ENCODE measurements around the gene TNRC6B. TPM values are rescaled to one million over a fixed set of nuclear protein-coding genes. Genes with fewer than 3 reads are reported as not detected.

The TNRC6B gene
- total RNA-seq, 4 donors from 2014 or later = 10.5 to 76.0 (median 37.2) TPM

- intact Hi-C loops (cut with DNase I; ENCODE audit: low total_unique reads) = no loop called here
- Histone ChIP-seq H3K9me3 (no peaks in the 10 kb centered on the region), H3K27ac (no peak overlapping the region), H3K36me3 (no peaks in the 10 kb centered on the region), H3K27me3 (no peaks in the 10 kb centered on the region), H3K4me3 (no peak overlapping the region), H3K4me1 (no peaks in the 10 kb centered on the region)
- DNase-seq = no peak
- TF ChIP-seq POLR2A (IDR thresholded peaks at IDR 0.05) (no peak), CTCF (IDR thresholded peaks at IDR 0.05) (no peak)
Measured at GRCh38 chr22:40342521-40342920, 164.8 kb downstream of the TNRC6B start.

DNA sequence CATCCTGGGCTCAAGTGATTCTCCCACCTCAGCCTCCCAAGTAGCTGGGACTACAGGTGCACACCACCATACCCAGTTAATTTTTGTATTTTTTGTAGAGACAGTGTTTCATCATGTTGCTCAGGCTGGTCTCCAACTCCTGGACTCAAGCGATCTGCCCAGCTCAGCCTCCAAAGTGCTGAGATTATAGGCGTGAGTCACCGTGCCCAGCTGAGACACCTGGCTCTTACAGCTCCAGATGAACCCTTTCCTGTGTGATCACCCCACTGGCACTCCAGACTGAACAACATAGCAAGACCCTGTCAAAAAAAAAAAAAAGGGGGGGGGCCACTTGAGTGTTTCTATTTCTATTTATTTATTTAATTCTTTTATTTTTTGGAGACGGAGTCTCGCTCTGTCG, 167.5 kb downstream of the TNRC6B start:
- Histone ChIP-seq H3K36me3 (no peaks in the 10 kb centered on the region), H3K9me3 (no peaks in the 10 kb centered on the region), H3K27ac (peak overlapping the region; percentile 84), H3K4me3 (peak overlapping the region in 1 of 2 donors; percentile 68), H3K4me1 (no peaks in the 10 kb centered on the region), H3K27me3 (no peaks in the 10 kb centered on the region)
- intact Hi-C loops (cut with DNase I; ENCODE audit: low total_unique reads) = no loop called here
- TF ChIP-seq CTCF (IDR thresholded peaks at IDR 0.05) (no peak), POLR2A (IDR thresholded peaks at IDR 0.05) (no peak)
- no peak for DNase-seq

DNA sequence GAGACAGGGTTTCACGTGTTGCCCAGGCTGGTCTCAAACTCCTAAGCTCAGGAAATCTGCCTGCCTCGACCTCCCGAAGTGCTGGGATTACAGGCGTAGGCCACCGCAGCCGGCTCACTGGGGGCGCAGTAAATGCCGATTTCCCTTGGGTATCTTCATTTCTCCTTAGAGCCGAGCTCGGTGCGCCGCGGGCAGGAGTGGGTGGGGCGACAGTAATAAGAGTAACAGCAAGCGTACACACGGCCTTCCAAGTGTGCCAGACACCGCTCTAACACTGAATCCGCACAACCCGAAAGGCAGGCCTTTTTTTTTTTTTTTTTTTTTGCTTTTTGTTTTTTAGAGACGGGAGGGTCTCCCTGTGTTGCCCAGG, 168.1 kb downstream of the TNRC6B start:
- Histone ChIP-seq H3K9me3 (no peaks in the 10 kb centered on the region), H3K27me3 (no peaks in the 10 kb centered on the region), H3K4me3 (peak overlapping the region; percentile 68 to 74), H3K36me3 (no peaks in the 10 kb centered on the region), H3K27ac (peak overlapping the region; percentile 84), H3K4me1 (no peaks in the 10 kb centered on the region)
- DNase-seq = no peak
- intact Hi-C loops (cut with DNase I; ENCODE audit: low total_unique reads) = no loop called here
- TF ChIP-seq CTCF (IDR thresholded peaks at IDR 0.05) = no peak
- no peak for TF ChIP-seq POLR2A (IDR thresholded peaks at IDR 0.05)

- H3K4me3 ChIP-seq = peak within 1 kb of the TSS; percentile 68 to 74
- H3K4me1 ChIP-seq = no peaks in the 10 kb centered on the region
- DNase-seq = peak; percentile 81 to 89
- H3K27me3 ChIP-seq = no peaks in the 10 kb centered on the region
- TF ChIP-seq CTCF (IDR thresholded peaks at IDR 0.05) (peak; percentile 13 to 39 (median 21)), POLR2A (IDR thresholded peaks at IDR 0.05) (peak in 1 of 2 donors; percentile 86)
- H3K36me3 ChIP-seq = no peaks in the 10 kb centered on the region
- H3K27ac ChIP-seq = peak within 1 kb of the TSS; percentile 84
- intact Hi-C loops (cut with DNase I; ENCODE audit: low total_unique reads) = no loop called here
- H3K9me3 ChIP-seq = no peaks in the 10 kb centered on the region
Measured at GRCh38 chr22:40346185-40347118, 168.7 kb downstream of the TNRC6B start, which contains the start of gene ADSL. Gene ADSL, plus strand, starts transcription at chr22:40346500. Its CDS starts 59 bp downstream, at chr22:40346559.

DNA sequence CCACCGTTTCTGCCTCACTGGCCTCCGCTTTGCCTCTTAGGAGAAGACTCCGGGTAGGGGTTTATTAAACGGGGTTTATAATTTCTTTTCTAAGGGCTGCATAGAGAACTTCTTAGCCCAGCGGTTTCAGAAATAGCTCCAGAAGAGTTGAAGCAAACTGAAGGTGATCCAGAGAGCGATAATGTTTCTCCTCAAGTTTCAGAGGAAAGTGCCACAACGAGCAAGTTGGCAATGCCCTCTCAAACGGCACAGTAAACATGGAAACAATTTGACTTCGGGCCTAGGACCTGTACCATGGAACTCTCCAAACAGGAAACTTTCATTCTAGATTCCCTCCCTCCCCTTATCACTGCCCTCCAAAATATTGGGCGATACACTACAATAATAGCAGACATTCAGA, 169.6 kb downstream of the TNRC6B start:
- Histone ChIP-seq H3K27me3 (no peaks in the 10 kb centered on the region), H3K9me3 (no peaks in the 10 kb centered on the region), H3K27ac (peak overlapping the region; percentile 84), H3K4me3 (peak overlapping the region; percentile 68 to 74), H3K36me3 (no peaks in the 10 kb centered on the region), H3K4me1 (no peaks in the 10 kb centered on the region)
- intact Hi-C loops (cut with DNase I; ENCODE audit: low total_unique reads) = no loop called here
- TF ChIP-seq POLR2A (IDR thresholded peaks at IDR 0.05) (no peak), CTCF (IDR thresholded peaks at IDR 0.05) (no peak)
- DNase-seq = no peak
